Neuron (in vitro differentiated cells): Measurements from ENCODE around the gene CPSF6.

Experiments
- H2AFZ ChIP-seq: one replicate; pipeline ENCODE4 v1.6.1; 2013; ENCODE audit warnings: low read depth, mild to moderate bottlenecking, inconsistent platforms, low read length, moderate library complexity
- H3K27me3 ChIP-seq: one replicate; pipeline ENCODE4 v1.6.1; 2013; ENCODE audit warnings: low read length; ENCODE audit not compliant: insufficient read depth
- H3K36me3 ChIP-seq: one replicate; pipeline ENCODE4 v1.6.1; 2013; ENCODE audit warnings: low read length; ENCODE audit not compliant: insufficient read depth
- H3K4me1 ChIP-seq: one replicate; pipeline ENCODE4 v1.6.1; 2013; ENCODE audit warnings: low read length; ENCODE audit not compliant: insufficient read depth
- H3K4me3 ChIP-seq: 2 replicates; pipeline ENCODE4 v1.5.1; 2013; ENCODE audit warnings: mild to moderate bottlenecking, low read length, moderate library complexity
- H3K9me3 ChIP-seq: one replicate; pipeline ENCODE4 v1.6.1; 2013; ENCODE audit warnings: low read length

The CPSF6 gene

GRCh38 chr12:69269736-69270135, 30.4 kb downstream of the CPSF6 start:
- H3K27me3 ChIP-seq: no peaks in the 10 kb centered on the region
- H2AFZ ChIP-seq: no peak overlapping the region
- no peaks in the 10 kb centered on the region for H3K9me3 ChIP-seq
- H3K4me1 ChIP-seq: no peaks in the 10 kb centered on the region
- H3K4me3 ChIP-seq: no peak overlapping the region
- H3K36me3 ChIP-seq: peaks cover 70% of the 10 kb centered on the region

GRCh38 chr12:69272511-69272910, 33.1 kb downstream of the CPSF6 start:
- H3K4me3 ChIP-seq: no peak overlapping the region
- peaks cover 48% of the 10 kb centered on the region for H3K36me3 ChIP-seq
- H2AFZ ChIP-seq: no peak overlapping the region
- H3K27me3 ChIP-seq: no peaks in the 10 kb centered on the region
- H3K9me3 ChIP-seq: no peaks in the 10 kb centered on the region
- H3K4me1 ChIP-seq: no peaks in the 10 kb centered on the region

- Histone ChIP-seq H3K4me1 (no peaks in the 10 kb centered on the region), H3K36me3 (peaks cover 35% of the 10 kb centered on the region), H2AFZ (no peak overlapping the region), H3K27me3 (no peaks in the 10 kb centered on the region), H3K4me3 (no peak overlapping the region), H3K9me3 (no peaks in the 10 kb centered on the region)
Measured at GRCh38 chr12:69274861-69275260, 35.5 kb downstream of the CPSF6 start.

DNA sequence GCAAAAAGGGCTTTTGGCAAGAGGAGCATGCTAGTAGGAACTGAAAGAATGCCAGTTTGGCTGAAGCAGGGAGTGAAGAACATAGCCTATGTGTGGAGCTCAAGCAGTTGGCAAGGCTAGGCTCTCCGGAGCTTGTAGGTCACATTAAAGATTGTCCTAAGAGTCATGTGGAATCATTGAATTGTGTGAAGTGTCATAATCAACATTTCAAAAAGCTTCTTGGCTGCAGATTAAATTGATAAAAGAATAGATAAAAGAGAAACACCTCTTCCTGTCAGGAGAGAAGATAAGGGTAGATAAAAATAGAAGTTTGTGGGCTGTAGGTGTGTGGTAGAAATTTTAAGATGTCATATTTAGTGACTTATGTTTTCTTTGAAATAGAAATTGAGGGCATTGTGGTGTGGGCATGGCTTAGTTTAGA, 36.1 kb downstream of the CPSF6 start:
- Histone ChIP-seq H2AFZ (no peak overlapping the region), H3K27me3 (no peaks in the 10 kb centered on the region), H3K36me3 (peaks cover 29% of the 10 kb centered on the region), H3K9me3 (no peaks in the 10 kb centered on the region), H3K4me3 (no peak overlapping the region), H3K4me1 (no peaks in the 10 kb centered on the region)

- no peaks in the 10 kb centered on the region for H3K4me1 ChIP-seq
- H3K9me3 ChIP-seq: no peaks in the 10 kb centered on the region
- peaks cover 2% of the 10 kb centered on the region for H3K36me3 ChIP-seq
- H3K27me3 ChIP-seq: no peaks in the 10 kb centered on the region
- no peak overlapping the region for H2AFZ ChIP-seq
- no peak overlapping the region for H3K4me3 ChIP-seq
Measured at GRCh38 chr12:69278814-69279782, 39.7 kb downstream of the CPSF6 start.

DNA sequence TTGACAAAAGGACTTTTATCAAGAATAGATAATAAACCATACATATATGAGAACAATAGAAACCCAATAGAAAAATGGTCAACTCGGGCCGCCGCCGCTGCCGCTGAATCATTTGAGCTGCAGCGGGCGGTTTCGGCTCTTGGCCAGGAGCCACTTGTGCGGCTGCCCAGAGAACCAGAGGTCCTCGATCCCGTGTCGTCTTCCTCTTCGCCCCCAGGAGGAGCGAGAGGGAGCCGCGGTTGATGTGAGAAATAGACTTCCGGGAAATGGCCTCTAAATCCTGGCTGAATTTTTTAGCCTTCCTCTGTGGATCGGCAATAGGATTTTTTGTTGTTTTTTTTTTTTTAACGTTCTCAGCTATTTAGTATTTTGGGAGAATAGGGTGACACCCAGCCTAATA, 44.8 kb downstream of the CPSF6 start:
- no peaks in the 10 kb centered on the region for H3K36me3 ChIP-seq
- H3K9me3 ChIP-seq: no peaks in the 10 kb centered on the region
- H3K4me3 ChIP-seq: no peak overlapping the region
- no peak overlapping the region for H2AFZ ChIP-seq
- no peaks in the 10 kb centered on the region for H3K27me3 ChIP-seq
- H3K4me1 ChIP-seq: peaks cover 5% of the 10 kb centered on the region

DNA sequence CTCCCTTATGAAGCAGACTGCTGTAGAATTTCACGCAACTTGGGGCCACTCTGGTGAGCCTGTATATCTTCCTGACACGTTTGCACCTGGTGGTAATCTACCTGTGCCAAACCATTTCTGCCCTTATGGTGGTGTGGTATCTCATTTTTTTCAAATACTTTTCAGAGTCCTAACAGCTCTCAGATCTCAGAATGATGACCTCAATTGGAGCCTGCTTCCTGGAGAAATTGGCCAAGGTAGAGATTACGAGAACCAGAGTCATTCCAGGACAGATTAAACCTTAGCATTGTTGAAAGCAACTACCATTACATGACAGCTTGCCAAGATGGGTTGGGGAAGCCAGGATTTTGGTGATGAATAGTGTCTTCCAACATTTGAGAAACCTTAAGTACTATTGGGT, 48.2 kb downstream of the CPSF6 start:
- H2AFZ ChIP-seq: no peak overlapping the region
- no peaks in the 10 kb centered on the region for H3K27me3 ChIP-seq
- no peaks in the 10 kb centered on the region for H3K36me3 ChIP-seq
- no peaks in the 10 kb centered on the region for H3K9me3 ChIP-seq
- H3K4me1 ChIP-seq: peaks cover 5% of the 10 kb centered on the region
- no peak overlapping the region for H3K4me3 ChIP-seq

DNA sequence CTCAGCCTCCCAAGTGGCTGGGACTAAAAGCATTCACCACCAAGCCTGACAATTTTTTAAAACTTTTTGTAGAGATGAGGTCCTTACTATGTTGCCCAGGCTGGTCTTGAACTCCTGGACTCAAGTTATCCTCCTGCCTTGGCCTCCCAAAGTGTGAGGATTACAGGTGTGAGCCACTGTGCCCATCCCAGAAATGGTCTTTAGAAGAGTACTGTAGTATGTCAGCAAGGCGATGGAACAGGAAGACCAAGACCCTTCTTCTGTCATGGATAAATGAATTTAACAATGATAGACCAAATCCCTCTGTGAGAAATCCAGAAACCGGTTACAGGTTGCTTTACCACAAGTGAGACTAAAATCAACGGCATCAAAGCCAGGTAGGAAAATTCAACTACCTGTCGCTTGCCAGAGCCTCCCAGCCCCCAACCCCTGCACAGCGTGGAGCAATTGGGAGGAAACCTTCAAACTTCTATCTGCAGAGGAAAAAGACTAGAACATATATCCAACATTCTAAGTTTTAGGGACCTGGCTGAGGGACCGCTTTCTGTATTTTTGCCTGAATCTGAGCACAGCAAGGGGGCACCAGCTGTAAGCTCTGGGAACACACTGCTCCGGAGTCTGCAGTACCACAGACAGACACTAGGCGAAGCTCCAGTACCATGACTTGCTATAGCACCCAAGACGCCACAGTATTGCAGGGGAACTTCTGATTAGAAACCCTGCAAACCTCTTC, 51.3 kb downstream of the CPSF6 start:
- Histone ChIP-seq H3K36me3 (no peaks in the 10 kb centered on the region), H3K4me3 (no peak overlapping the region), H2AFZ (no peak overlapping the region), H3K9me3 (no peaks in the 10 kb centered on the region), H3K4me1 (no peaks in the 10 kb centered on the region), H3K27me3 (no peaks in the 10 kb centered on the region)

GRCh38 chr12:69291278-69291593, 51.9 kb downstream of the CPSF6 start:
- H3K27me3 ChIP-seq: no peaks in the 10 kb centered on the region
- no peaks in the 10 kb centered on the region for H3K36me3 ChIP-seq
- no peak overlapping the region for H2AFZ ChIP-seq
- no peak overlapping the region for H3K4me3 ChIP-seq
- no peaks in the 10 kb centered on the region for H3K4me1 ChIP-seq
- no peaks in the 10 kb centered on the region for H3K9me3 ChIP-seq

DNA sequence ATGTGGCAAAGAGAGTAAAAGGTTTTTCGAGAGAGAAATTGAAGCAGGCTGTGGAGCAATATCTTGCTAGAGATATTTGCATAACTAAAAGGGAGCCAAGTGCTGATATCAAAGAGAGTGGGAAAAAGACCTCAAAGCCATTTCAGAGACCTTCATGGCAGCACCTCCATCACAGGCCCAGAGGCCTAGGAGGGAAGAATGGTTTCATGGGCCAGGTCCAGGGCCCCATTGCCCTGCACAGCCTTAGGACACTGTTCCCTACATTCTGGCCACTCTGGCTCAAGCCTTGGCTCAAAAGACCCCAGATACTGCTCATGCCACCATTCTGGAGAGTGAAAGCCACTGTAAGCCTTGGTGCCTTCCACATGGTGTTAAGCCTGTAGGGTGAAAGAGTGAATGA, 58.8 kb downstream of the CPSF6 start:
- H3K36me3 ChIP-seq: no peaks in the 10 kb centered on the region
- H3K4me1 ChIP-seq: no peaks in the 10 kb centered on the region
- H3K9me3 ChIP-seq: peaks cover 3% of the 10 kb centered on the region
- no peak overlapping the region for H3K4me3 ChIP-seq
- no peaks in the 10 kb centered on the region for H3K27me3 ChIP-seq
- no peak overlapping the region for H2AFZ ChIP-seq

- Histone ChIP-seq H3K4me3 (no peak overlapping the region), H3K9me3 (peaks cover 3% of the 10 kb centered on the region), H3K36me3 (no peaks in the 10 kb centered on the region), H2AFZ (no peak overlapping the region), H3K4me1 (no peaks in the 10 kb centered on the region), H3K27me3 (no peaks in the 10 kb centered on the region)
Measured at GRCh38 chr12:69298947-69299346, 59.6 kb downstream of the CPSF6 start.

DNA sequence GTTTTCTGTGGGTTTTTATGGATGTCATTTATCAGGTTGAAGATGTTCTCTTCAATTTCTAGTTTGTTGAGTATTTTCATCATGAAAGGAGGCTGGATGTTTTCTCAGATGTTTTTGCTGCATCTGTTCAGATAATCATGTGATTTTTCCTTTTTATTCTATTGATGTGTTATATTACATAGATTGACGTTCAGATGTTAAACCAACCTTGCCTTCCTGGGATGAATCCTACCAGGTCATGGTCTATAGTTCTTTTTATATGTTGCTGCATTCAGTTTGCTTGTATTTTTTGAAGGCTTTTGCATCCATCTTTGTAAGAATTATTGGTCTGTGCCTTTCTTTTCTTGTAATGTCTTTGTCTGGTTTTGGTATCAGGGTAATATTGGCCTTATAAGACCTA, 64.9 kb downstream of the CPSF6 start:
- peaks cover 2% of the 10 kb centered on the region for H3K9me3 ChIP-seq
- H3K36me3 ChIP-seq: no peaks in the 10 kb centered on the region
- H3K4me3 ChIP-seq: no peak overlapping the region
- H3K4me1 ChIP-seq: no peaks in the 10 kb centered on the region
- no peak overlapping the region for H2AFZ ChIP-seq
- H3K27me3 ChIP-seq: no peaks in the 10 kb centered on the region

- Histone ChIP-seq H3K36me3 (no peaks in the 10 kb centered on the region), H3K9me3 (peaks cover 2% of the 10 kb centered on the region), H3K4me1 (no peaks in the 10 kb centered on the region), H2AFZ (no peak overlapping the region), H3K27me3 (no peaks in the 10 kb centered on the region), H3K4me3 (no peak overlapping the region)
Measured at GRCh38 chr12:69309461-69309860, 70.1 kb downstream of the CPSF6 start.
